COLO668 (cell line): Measurements from ENCODE around the gene SFT2D1.
"Not testable (repeated sequence)": the region's sequence is repeated elsewhere in the genome, so short reads cannot be mapped to it uniquely, and the experiment has no call there.

ENCODE experiments used
- DNase-seq: peaks from one replicate; lab custom pipeline; 2025; ENCODE audit not compliant: unreplicated experiment; lab: John Stamatoyannopoulos, UW

SFT2D1 gene

GRCh38 chr6:166364456-166364855 is 22.1 kb upstream of the SFT2D1 start:
- no peak for DNase-seq

GRCh38 chr6:166362427-166362826 is 20.1 kb upstream of the SFT2D1 start:
- not testable (repeated sequence) for DNase-seq

GRCh38 chr6:166361077-166361429 is 18.7 kb upstream of the SFT2D1 start:
- no peak for DNase-seq

- DNase-seq = no peak
Observed at GRCh38 chr6:166360243-166361076, 18.1 kb upstream of the SFT2D1 start.

GRCh38 chr6:166355552-166355951 is 13.2 kb upstream of the SFT2D1 start:
- no peak for DNase-seq

GRCh38 chr6:166354965-166355364 is 12.6 kb upstream of the SFT2D1 start:
- DNase-seq = no peak

GRCh38 chr6:166354143-166354542 is 11.8 kb upstream of the SFT2D1 start:
- no peak for DNase-seq

GRCh38 chr6:166353507-166353906 is 11.2 kb upstream of the SFT2D1 start:
- no peak for DNase-seq

- DNase-seq = no peak
Observed at GRCh38 chr6:166352923-166353322, 10.6 kb upstream of the SFT2D1 start.

- DNase-seq = peak; percentile 12
Observed at GRCh38 chr6:166351715-166352285, 9.5 kb upstream of the SFT2D1 start.

GRCh38 chr6:166348305-166348949 is 6.1 kb upstream of the SFT2D1 start:
- DNase-seq = no peak

- no peak for DNase-seq
Observed at GRCh38 chr6:166346965-166347364, 4.6 kb upstream of the SFT2D1 start.

GRCh38 chr6:166346449-166346848 is 4.1 kb upstream of the SFT2D1 start:
- no peak for DNase-seq

GRCh38 chr6:166345672-166346071 is 3.3 kb upstream of the SFT2D1 start:
- not testable (repeated sequence) for DNase-seq

GRCh38 chr6:166344921-166345320 is 2.6 kb upstream of the SFT2D1 start:
- not testable (repeated sequence) for DNase-seq

GRCh38 chr6:166344240-166344639 is 1.9 kb upstream of the SFT2D1 start:
- no peak for DNase-seq

GRCh38 chr6:166343150-166343487 is 774 bp upstream of the SFT2D1 start:
- no peak for DNase-seq

- DNase-seq = no peak
Observed at GRCh38 chr6:166341977-166342348, 382 bp downstream of the SFT2D1 start.

- DNase-seq = no peak
Observed at GRCh38 chr6:166341464-166341863, 881 bp downstream of the SFT2D1 start.

- DNase-seq = no peak
Observed at GRCh38 chr6:166338854-166339253, 3.5 kb downstream of the SFT2D1 start.

GRCh38 chr6:166336847-166337246 is 5.5 kb downstream of the SFT2D1 start:
- no peak for DNase-seq
